CD14-positive monocyte (primary cell): ENCODE data around the gene SCARB2. TPM values are rescaled to one million over a fixed set of nuclear protein-coding genes. Genes with fewer than 3 reads are reported as not detected.
A peak's percentile ranks its signal among the peaks of the same experiment; 100 is the strongest.

ENCODE experiments used
- DNase-seq, 3 donors: peaks; one replicate each; pipeline ENCODE4 v3.0.0-alpha.2; 2011 to 2022
- H2AFZ ChIP-seq: 2 replicates; pipeline ENCODE4 v1.6.0; 2012; ENCODE audit warnings: mild to moderate bottlenecking, low read depth, low read length, inconsistent platforms; ENCODE audit not compliant: insufficient read depth, poor library complexity, severe bottlenecking
- H3K27ac ChIP-seq, 2 donors: 1 replicate in 1 of 2; 2 replicates in 1 of 2; pipeline ENCODE4 v1.5.1; 2012 to 2013; ENCODE audit warnings: low read length in 2 of 2, control low read depth in 1 of 2, inconsistent platforms in 1 of 2, low read depth in 1 of 2, mild to moderate bottlenecking in 1 of 2
- H3K27me3 ChIP-seq, 2 donors: one replicate each; pipeline versions ENCODE4 v1.6.0 to v1.6.1; 2011 to 2013; ENCODE audit warnings: low read length in 2 of 2; ENCODE audit not compliant: control insufficient read depth in 2 of 2, insufficient read depth in 2 of 2
- H3K36me3 ChIP-seq, 2 donors: replicated peaks in 1 of 2; 1 replicate in 1 of 2; 2 replicates in 1 of 2; pipeline versions ENCODE4 v1.5.1 to v1.6.1; 2012 to 2013; ENCODE audit warnings: low read length in 2 of 2, control low read depth in 1 of 2, inconsistent platforms in 1 of 2, mild to moderate bottlenecking in 1 of 2; ENCODE audit not compliant: insufficient read depth in 2 of 2, control insufficient read depth in 1 of 2
- H3K4me1 ChIP-seq, 2 donors: 1 replicate in 1 of 2; 2 replicates in 1 of 2; pipeline versions ENCODE4 v1.5.1 to v1.6.1; 2012 to 2013; ENCODE audit warnings: low read length in 2 of 2, control low read depth in 1 of 2, inconsistent platforms in 1 of 2, mild to moderate bottlenecking in 1 of 2, moderate library complexity in 1 of 2; ENCODE audit not compliant: insufficient read depth in 2 of 2, control insufficient read depth in 1 of 2
- H3K4me2 ChIP-seq: replicated peaks from 2 replicates; pipeline ENCODE3; 2012; ENCODE audit warnings: low read length, moderate library complexity, mild to moderate bottlenecking; ENCODE audit not compliant: poor library complexity, severe bottlenecking; ENCODE audit errors: extremely low read depth
- H3K4me3 ChIP-seq, 3 experiments: fragments of 200-600 bp in 1 of 3; sonication (generic) in 1 of 3; replicated peaks in 1 of 3; 1 replicate in 2 of 3; 2 replicates in 1 of 3; pipeline ENCODE4 v1.5.1; 2011 to 2013; ENCODE audit warnings: low read length in 3 of 3, mild to moderate bottlenecking in 3 of 3, control low read depth in 2 of 3, low read depth in 2 of 3, inconsistent platforms in 1 of 3, moderate library complexity in 1 of 3
- H3K79me2 ChIP-seq: 2 replicates; pipeline ENCODE4 v1.6.0; 2012; ENCODE audit warnings: mild to moderate bottlenecking, control low read depth, inconsistent platforms, low read length, moderate library complexity; ENCODE audit not compliant: insufficient read depth
- H3K9ac ChIP-seq: 2 replicates; pipeline ENCODE4 v1.6.0; 2017; ENCODE audit warnings: low read length, mild to moderate bottlenecking; ENCODE audit not compliant: insufficient read depth, poor library complexity, severe bottlenecking
- H3K9me3 ChIP-seq, 2 donors: replicated peaks in 1 of 2; 1 replicate in 1 of 2; 2 replicates in 1 of 2; pipeline versions ENCODE4 v1.5.1 to v1.6.1; 2012 to 2013; ENCODE audit warnings: low read length in 2 of 2, control low read depth in 1 of 2; ENCODE audit not compliant: control insufficient read depth in 1 of 2, insufficient read depth in 1 of 2
- H4K20me1 ChIP-seq: 2 replicates; pipeline ENCODE4 v1.6.0; 2012; ENCODE audit warnings: mild to moderate bottlenecking, low read length, control low read depth, moderate library complexity; ENCODE audit not compliant: insufficient read depth
- H3K27ac Mint-ChIP-seq, 7 donors: one replicate each; pipeline ENCODE4 v1.8.0; 2020; ENCODE audit warnings: mild to moderate bottlenecking in 7 of 7, mixed read lengths in 7 of 7, moderate library complexity in 6 of 7, inconsistent platforms in 2 of 7
- H3K27me3 Mint-ChIP-seq, 3 donors: one replicate each; pipeline ENCODE4 v1.8.0; 2021 to 2022; ENCODE audit warnings: low read depth in 3 of 3, mild to moderate bottlenecking in 3 of 3, mixed read lengths in 3 of 3, moderate library complexity in 3 of 3, inconsistent platforms in 1 of 3
- H3K36me3 Mint-ChIP-seq, 2 donors: one replicate each; pipeline ENCODE4 v1.8.0; 2020; ENCODE audit warnings: mixed read lengths in 2 of 2, inconsistent platforms in 1 of 2, mild to moderate bottlenecking in 1 of 2
- H3K4me1 Mint-ChIP-seq: one replicate; pipeline ENCODE4 v1.8.0; 2020; ENCODE audit warnings: mild to moderate bottlenecking, mixed read lengths
- H3K4me3 Mint-ChIP-seq, 2 donors: one replicate each; pipeline ENCODE4 v1.8.0; 2020; ENCODE audit warnings: mild to moderate bottlenecking in 2 of 2, mixed read lengths in 2 of 2, moderate library complexity in 1 of 2
- H3K9me3 Mint-ChIP-seq, 7 donors: one replicate each; pipeline ENCODE4 v1.8.0; 2020 to 2022; ENCODE audit warnings: mixed read lengths in 7 of 7, mild to moderate bottlenecking in 6 of 7, moderate library complexity in 6 of 7, inconsistent platforms in 2 of 7
- CTCF ChIP-seq: fragments of 200-600 bp; IDR thresholded peaks from one replicate; pipeline ENCODE4 v1.8.0; 2022; ENCODE audit warnings: antibody characterized with exemption, mild to moderate bottlenecking
- WGBS: methylation state at CpG from one replicate; pipeline ENCODE4 v1.1.5; 2013; ENCODE audit warnings: missing lambda C conversion rate; ENCODE audit not compliant: insufficient coverage; 5-methylcytosine and 5-hydroxymethylcytosine counted together
- intact Hi-C, 2 donors: fragments of 100-400 bp; cut with micrococcal nuclease; formaldehyde crosslinking; loops; one replicate each; pipeline versions ENCODE4 v1.15.0 to v1.15.1; 2023
- polyA plus RNA-seq, 3 donors: library from polyadenylated mRNA; depleted of rRNA in 1 of 3; unstranded in 2 of 3; stranded (reverse) in 1 of 3; fragments of 300-500 nt in 2 of 3; fragments of >200 nt in 1 of 3; fragmentation: Illumina TruSeq in 2 of 3; gene quantifications; 1 replicate in 2 of 3; 2 replicates in 1 of 3; pipeline ENCODE4 v1.2.3, GENCODE V29; 2012 to 2021

Gene SCARB2
- polyA plus RNA-seq, 3 donors, result 36.8 to 73.0 (median 53.5) TPM

- intact Hi-C loops, result loop anchor here (2.0 to 5.0 kb wide), 2 partner anchors 155 to 157 kb away; partner anchors contain the start of gene SDAD1 (in 2 of the 2)
- Histone ChIP-seq H3K27me3 (no peaks in the 10 kb centered on the region), H3K4me1 (peaks cover 9 to 23% of the 10 kb centered on the region in 2 donors), H3K27ac (peak overlapping the region; percentile 85 to 92), H4K20me1 (no peaks in the 10 kb centered on the region), H3K9ac (peak overlapping the region; percentile 93), H2AFZ (peak overlapping the region; percentile 99), H3K9me3 (no peaks in the 10 kb centered on the region), H3K4me3 (peak overlapping the region; percentile 64 to 94 (median 88)), H3K36me3 (peaks cover 9 to 17% of the 10 kb centered on the region in 2 donors), H3K4me2 (peak overlapping the region; percentile 81), H3K79me2 (peaks cover 62% of the 10 kb centered on the region)
- TF ChIP-seq CTCF, result no peak
- Mint-ChIP-seq H3K27me3 (peaks cover 0 to 3% (median 1%) of the 10 kb centered on the region in 3 donors), H3K4me3 (peak overlapping the region; percentile 100), H3K36me3 (peaks cover 10 to 15% of the 10 kb centered on the region in 2 donors), H3K4me1 (peaks cover 26% of the 10 kb centered on the region), H3K9me3 (no peaks in the 10 kb centered on the region), H3K27ac (peak overlapping the region; percentile 88 to 98 (median 94))
- under 1% methylated on average over 27 of the region's 31 CpGs for WGBS
- peak; percentile 5 to 33 (median 29) for DNase-seq
Measured at GRCh38 chr4:76147454-76148141, 66.0 kb downstream of the SCARB2 start.

GRCh38 chr4:76144546-76144945 is 69.1 kb downstream of the SCARB2 start:
- TF ChIP-seq CTCF, result no peak
- Mint-ChIP-seq H3K27ac (no peak overlapping the region), H3K27me3 (no peaks in the 10 kb centered on the region), H3K4me1 (peaks cover 26% of the 10 kb centered on the region), H3K36me3 (peaks cover 33 to 41% of the 10 kb centered on the region in 2 donors), H3K9me3 (no peaks in the 10 kb centered on the region), H3K4me3 (no peak overlapping the region)
- H4K20me1 ChIP-seq, result no peaks in the 10 kb centered on the region
- no peak overlapping the region for H2AFZ ChIP-seq
- no peak overlapping the region for H3K4me2 ChIP-seq
- H3K9ac ChIP-seq, result no peak overlapping the region
- peaks cover 9 to 23% of the 10 kb centered on the region in 2 donors for H3K4me1 ChIP-seq
- DNase-seq, result no peak
- peaks cover 38 to 47% of the 10 kb centered on the region in 2 donors for H3K36me3 ChIP-seq
- H3K27me3 ChIP-seq, result no peaks in the 10 kb centered on the region
- no peak overlapping the region for H3K27ac ChIP-seq
- intact Hi-C loops, result no loop called here
- H3K79me2 ChIP-seq, result peaks cover 78% of the 10 kb centered on the region
- H3K9me3 ChIP-seq, result no peaks in the 10 kb centered on the region
- no peak overlapping the region for H3K4me3 ChIP-seq
